ENCODE measurements around the gene CHST9.
"Not testable (repeated sequence)": the region's sequence is repeated elsewhere in the genome, so short reads cannot be mapped to it uniquely, and the experiment has no call there.

- TF ChIP-seq, protein P1, sequence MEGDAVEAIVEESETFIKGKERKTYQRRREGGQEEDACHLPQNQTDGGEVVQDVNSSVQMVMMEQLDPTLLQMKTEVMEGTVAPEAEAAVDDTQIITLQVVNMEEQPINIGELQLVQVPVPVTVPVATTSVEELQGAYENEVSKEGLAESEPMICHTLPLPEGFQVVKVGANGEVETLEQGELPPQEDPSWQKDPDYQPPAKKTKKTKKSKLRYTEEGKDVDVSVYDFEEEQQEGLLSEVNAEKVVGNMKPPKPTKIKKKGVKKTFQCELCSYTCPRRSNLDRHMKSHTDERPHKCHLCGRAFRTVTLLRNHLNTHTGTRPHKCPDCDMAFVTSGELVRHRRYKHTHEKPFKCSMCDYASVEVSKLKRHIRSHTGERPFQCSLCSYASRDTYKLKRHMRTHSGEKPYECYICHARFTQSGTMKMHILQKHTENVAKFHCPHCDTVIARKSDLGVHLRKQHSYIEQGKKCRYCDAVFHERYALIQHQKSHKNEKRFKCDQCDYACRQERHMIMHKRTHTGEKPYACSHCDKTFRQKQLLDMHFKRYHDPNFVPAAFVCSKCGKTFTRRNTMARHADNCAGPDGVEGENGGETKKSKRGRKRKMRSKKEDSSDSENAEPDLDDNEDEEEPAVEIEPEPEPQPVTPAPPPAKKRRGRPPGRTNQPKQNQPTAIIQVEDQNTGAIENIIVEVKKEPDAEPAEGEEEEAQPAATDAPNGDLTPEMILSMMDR (IDR thresholded peaks at IDR 0.05 in 8 of 11, conservative IDR thresholded peaks at IDR 0.05 in 3 of 11): not testable (repeated sequence)
- TF ChIP-seq POLR2AphosphoS5, POLR2A (IDR thresholded peaks at IDR 0.05): not testable (repeated sequence)
Measured at GRCh38 chr18:26972549-26972948, 212.6 kb downstream of the CHST9 start.
